NCI-H1694 (cell line): ENCODE data around the gene ETFBKMT.
"Not testable (repeated sequence)": the region's sequence is repeated elsewhere in the genome, so short reads cannot be mapped to it uniquely, and the experiment has no call there.

Experiments
- DNase-seq: peaks from one replicate; lab custom pipeline; 2025; lab: John Stamatoyannopoulos, UW

The ETFBKMT gene

GRCh38 chr12:31655792-31656191 is 3.7 kb upstream of the ETFBKMT start:
- DNase-seq, result no peak

GRCh38 chr12:31658471-31659086 is 909 bp upstream of the ETFBKMT start:
- no peak for DNase-seq

- DNase-seq, result no peak
Measured at GRCh38 chr12:31662176-31662849, 2.8 kb downstream of the ETFBKMT start.

GRCh38 chr12:31663576-31663975 is 4.1 kb downstream of the ETFBKMT start:
- DNase-seq, result no peak

GRCh38 chr12:31664038-31664437 is 4.5 kb downstream of the ETFBKMT start:
- no peak for DNase-seq

GRCh38 chr12:31669020-31669419 is 9.5 kb downstream of the ETFBKMT start:
- no peak for DNase-seq

GRCh38 chr12:31669582-31669981 is 10.1 kb downstream of the ETFBKMT start:
- DNase-seq, result not testable (repeated sequence)

- DNase-seq, result no peak
Measured at GRCh38 chr12:31672521-31672920, 13.0 kb downstream of the ETFBKMT start.

GRCh38 chr12:31682136-31682962 is 22.9 kb downstream of the ETFBKMT start:
- peak; percentile 81 for DNase-seq

GRCh38 chr12:31685801-31686200 is 26.3 kb downstream of the ETFBKMT start:
- no peak for DNase-seq

GRCh38 chr12:31687101-31687527 is 27.6 kb downstream of the ETFBKMT start:
- DNase-seq, result no peak

GRCh38 chr12:31689921-31690320 is 30.4 kb downstream of the ETFBKMT start:
- DNase-seq, result not testable (repeated sequence)

- no peak for DNase-seq
Measured at GRCh38 chr12:31702047-31702446, 42.6 kb downstream of the ETFBKMT start.

GRCh38 chr12:31705621-31706020 is 46.1 kb downstream of the ETFBKMT start:
- DNase-seq, result no peak

GRCh38 chr12:31708118-31708517 is 48.6 kb downstream of the ETFBKMT start:
- not testable (repeated sequence) for DNase-seq

- DNase-seq, result no peak
Measured at GRCh38 chr12:31710021-31710818, 50.7 kb downstream of the ETFBKMT start.

- DNase-seq, result no peak
Measured at GRCh38 chr12:31712877-31713276, 53.4 kb downstream of the ETFBKMT start.

GRCh38 chr12:31714406-31715271 is 55.2 kb downstream of the ETFBKMT start:
- no peak for DNase-seq

GRCh38 chr12:31715283-31715825 is 55.9 kb downstream of the ETFBKMT start:
- no peak for DNase-seq

GRCh38 chr12:31716998-31717397 is 57.5 kb downstream of the ETFBKMT start:
- not testable (repeated sequence) for DNase-seq
